ENCODE data around the gene EXT2.

DNA sequence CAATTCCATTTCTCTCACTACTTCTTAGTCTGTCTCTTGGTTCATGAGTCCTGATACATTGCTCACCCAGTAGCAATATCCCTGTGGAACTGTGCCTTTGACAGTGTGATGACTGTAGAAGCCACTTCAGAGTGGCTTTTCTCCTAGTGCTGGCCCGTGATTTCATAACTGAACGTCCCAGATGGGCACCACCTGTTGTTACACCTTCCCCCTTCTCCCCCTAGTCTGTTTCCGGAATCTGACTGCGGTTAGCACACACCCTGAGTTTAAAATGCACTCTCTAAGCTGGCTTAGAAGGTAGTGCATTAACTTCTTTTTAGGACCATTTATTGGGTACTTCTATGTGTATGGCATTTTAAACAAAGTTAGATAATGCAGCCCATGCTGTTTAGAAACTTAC lies 131.5 kb downstream of the EXT2 start:
- TF ChIP-seq, protein P1, sequence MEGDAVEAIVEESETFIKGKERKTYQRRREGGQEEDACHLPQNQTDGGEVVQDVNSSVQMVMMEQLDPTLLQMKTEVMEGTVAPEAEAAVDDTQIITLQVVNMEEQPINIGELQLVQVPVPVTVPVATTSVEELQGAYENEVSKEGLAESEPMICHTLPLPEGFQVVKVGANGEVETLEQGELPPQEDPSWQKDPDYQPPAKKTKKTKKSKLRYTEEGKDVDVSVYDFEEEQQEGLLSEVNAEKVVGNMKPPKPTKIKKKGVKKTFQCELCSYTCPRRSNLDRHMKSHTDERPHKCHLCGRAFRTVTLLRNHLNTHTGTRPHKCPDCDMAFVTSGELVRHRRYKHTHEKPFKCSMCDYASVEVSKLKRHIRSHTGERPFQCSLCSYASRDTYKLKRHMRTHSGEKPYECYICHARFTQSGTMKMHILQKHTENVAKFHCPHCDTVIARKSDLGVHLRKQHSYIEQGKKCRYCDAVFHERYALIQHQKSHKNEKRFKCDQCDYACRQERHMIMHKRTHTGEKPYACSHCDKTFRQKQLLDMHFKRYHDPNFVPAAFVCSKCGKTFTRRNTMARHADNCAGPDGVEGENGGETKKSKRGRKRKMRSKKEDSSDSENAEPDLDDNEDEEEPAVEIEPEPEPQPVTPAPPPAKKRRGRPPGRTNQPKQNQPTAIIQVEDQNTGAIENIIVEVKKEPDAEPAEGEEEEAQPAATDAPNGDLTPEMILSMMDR (IDR thresholded peaks at IDR 0.05; ENCODE audit: low read depth, low read length): no peak
- TF ChIP-seq EZH2phosphoT487 (IDR thresholded peaks at IDR 0.05; ENCODE audit: low read depth): no peak

Measured in OCI-LY3 (cell line).